HepG2 (cell line): ENCODE measurements around the gene PPP1R27. TPM values are rescaled to one million over a fixed set of nuclear protein-coding genes. Genes with fewer than 3 reads are reported as not detected.
A peak's percentile ranks its signal among the peaks of the same experiment; 100 is the strongest.

ENCODE experiments used
- ATAC-seq: fragments of 200-7000 bp; cut with Tn5 transposase; 3 replicates; pipeline ENCODE4 v1.9.1; 2020; ENCODE audit warnings: mild to moderate bottlenecking, moderate library complexity
- BruUV-seq: library from RNA; stranded (reverse); fragments of 400-500 nt; replicated peaks from 2 replicates; lab custom pipeline; 2021; lab: Mats Ljungman, UMichigan
- CTCF ChIA-PET: fragments of 300-600 bp; formaldehyde crosslinking; extraction: SDS; loops from one replicate; lab custom pipeline; 2021; ENCODE audit warnings: low total read pairs, inconsistent platforms, low intra/inter-chr PET ratio; lab: Yijun Ruan, JAX
- POLR2A ChIA-PET: fragments of 350-600 bp; sonication (Branson Sonifier 250); formaldehyde crosslinking; loops from one replicate; lab custom pipeline; 2020; ENCODE audit warnings: antibody characterized with exemption, inconsistent platforms; lab: Yijun Ruan, JAX
- DNase-seq: peaks from one replicate; pipeline ENCODE4 v3.0.0-alpha.2; 2015; ENCODE audit warnings: low spot score
- FAIRE-seq: peaks from 3 replicates; lab custom pipeline; 2011; peaks lifted over from hg19 to GRCh38; lab: Jason Lieb, UNC
- H2AFZ ChIP-seq: one replicate; pipeline ENCODE4 v1.6.1; 2011; ENCODE audit warnings: low read length, inconsistent platforms
- H3K27ac ChIP-seq: fragments of 300-600 bp; 3 replicates; pipeline ENCODE4 v1.8.0; 2011; ENCODE audit warnings: mixed run types, mild to moderate bottlenecking, mixed read lengths, low read length, inconsistent platforms; ENCODE audit not compliant: insufficient read depth; ENCODE audit errors: extremely low read length
- H3K27me3 ChIP-seq, 2 experiments: fragments of 200-600 bp in 1 of 2; 2 replicates in 1 of 2; 3 replicates in 1 of 2; pipeline versions ENCODE4 v1.6.0 to v1.8.0; 2011; ENCODE audit warnings: low read length in 2 of 2, mild to moderate bottlenecking in 2 of 2, moderate library complexity in 2 of 2, inconsistent platforms in 1 of 2; ENCODE audit not compliant: insufficient read depth in 2 of 2, control insufficient read depth in 1 of 2
- H3K36me3 ChIP-seq, 2 experiments: fragments of 200-600 bp in 1 of 2; replicated peaks in 1 of 2; 2 replicates in 1 of 2; 3 replicates in 1 of 2; pipeline versions ENCODE4 v1.5.1 to v1.8.0; 2011; ENCODE audit warnings: low read length in 2 of 2, inconsistent platforms in 1 of 2; ENCODE audit not compliant: insufficient read depth in 2 of 2, control insufficient read depth in 1 of 2
- H3K4me1 ChIP-seq: 2 replicates; pipeline ENCODE4 v1.5.1; 2012; ENCODE audit warnings: low read length, inconsistent platforms; ENCODE audit not compliant: insufficient read depth
- H3K4me2 ChIP-seq: 2 replicates; pipeline ENCODE4 v1.6.0; 2011; ENCODE audit warnings: low read depth, low read length, inconsistent platforms
- H3K4me3 ChIP-seq, 3 experiments: fragments of 200-600 bp in 1 of 3; sonication (generic), shearing (Covaris generic) in 1 of 3; replicated peaks in 1 of 3; 2 replicates each; pipeline ENCODE4 v1.5.1; 2011 to 2016; ENCODE audit warnings: low read length in 3 of 3, inconsistent platforms in 2 of 3, low read depth in 2 of 3, mild to moderate bottlenecking in 2 of 3, control low read depth in 1 of 3, mixed read lengths in 1 of 3; ENCODE audit not compliant: insufficient read depth in 1 of 3
- H3K79me2 ChIP-seq: one replicate; pipeline ENCODE4 v1.6.1; 2011; ENCODE audit warnings: low read length, inconsistent platforms; ENCODE audit not compliant: insufficient read depth
- H3K9ac ChIP-seq: 2 replicates; pipeline ENCODE4 v1.6.0; 2011; ENCODE audit warnings: mild to moderate bottlenecking, low read depth, low read length, inconsistent platforms; ENCODE audit not compliant: insufficient read depth
- H3K9me3 ChIP-seq: 2 replicates; pipeline ENCODE4 v1.5.1; 2012; ENCODE audit warnings: mild to moderate bottlenecking, low read length
- H4K20me1 ChIP-seq: 2 replicates; pipeline ENCODE4 v1.6.0; 2011; ENCODE audit warnings: inconsistent platforms, mild to moderate bottlenecking, low read length, moderate library complexity; ENCODE audit not compliant: insufficient read depth
- EZH2 ChIP-seq: conservative IDR thresholded peaks from 2 replicates; pipeline ENCODE4 v1.6.1; 2012; ENCODE audit warnings: mild to moderate bottlenecking, low read depth, low read length, moderate library complexity
- KAT2B ChIP-seq: fragments of 150-350 bp; IDR thresholded peaks from 2 replicates; pipeline ENCODE4 v1.6.1; 2014; ENCODE audit warnings: low read depth, low read length, borderline replicate concordance
- SP1 ChIP-seq, 2 experiments: fragments of 450-650 bp in 1 of 2; sonication (generic) in 1 of 2; formaldehyde crosslinking in 1 of 2; IDR thresholded peaks; 2 replicates each; pipeline versions ENCODE4 v1.4.0 to v1.6.1; 2016 to 2020; ENCODE audit warnings: missing genetic modification reagents in 1 of 2
- SPEN ChIP-seq: sonication (generic); formaldehyde crosslinking; IDR thresholded peaks from 2 replicates; pipeline ENCODE4 v1.5.1; 2020; ENCODE audit warnings: low read depth, mild to moderate bottlenecking, missing genetic modification reagents
- TSC22D2 ChIP-seq: sonication (generic); formaldehyde crosslinking; IDR thresholded peaks from 2 replicates; pipeline ENCODE4 v1.5.1; 2020; ENCODE audit warnings: missing genetic modification reagents, mild to moderate bottlenecking, borderline replicate concordance
- YEATS2 ChIP-seq: sonication (generic); formaldehyde crosslinking; IDR thresholded peaks from 2 replicates; pipeline ENCODE4 v1.4.0; 2020; ENCODE audit warnings: missing genetic modification reagents, borderline replicate concordance
- ZIK1 ChIP-seq: sonication (generic); formaldehyde crosslinking; IDR thresholded peaks from 2 replicates; pipeline ENCODE4 v1.5.0; 2020; ENCODE audit warnings: mild to moderate bottlenecking, low read depth, missing genetic modification reagents, borderline replicate concordance
- ZNF530 ChIP-seq: sonication (generic); formaldehyde crosslinking; IDR thresholded peaks from 2 replicates; pipeline ENCODE4 v1.5.0; 2020; ENCODE audit warnings: low read depth, mild to moderate bottlenecking, missing genetic modification reagents
- ZNF546 ChIP-seq: sonication (generic); formaldehyde crosslinking; conservative IDR thresholded peaks from 2 replicates; pipeline ENCODE4 v1.8.1; 2023; ENCODE audit warnings: mild to moderate bottlenecking, missing genetic modification reagents
- ZNF550 ChIP-seq: sonication (generic); formaldehyde crosslinking; IDR thresholded peaks from 2 replicates; pipeline ENCODE4 v1.4.0; 2020; ENCODE audit warnings: mild to moderate bottlenecking, missing genetic modification reagents, borderline replicate concordance
- ZNF777 ChIP-seq: sonication (generic); formaldehyde crosslinking; IDR thresholded peaks from 2 replicates; pipeline ENCODE4 v1.4.0; 2020; ENCODE audit warnings: missing genetic modification reagents
- WGBS: methylation state at CpG from one replicate; pipeline ENCODE4 v1.1.6; 2017; ENCODE audit warnings: low lambda C conversion rate; 5-methylcytosine and 5-hydroxymethylcytosine counted together
- in situ Hi-C: cut with HindIII; loops from 2 replicates; pipeline ENCODE4 v1.10.0; 2017; ENCODE audit warnings: low pct_unique_long_range_greater_than_20kb; ENCODE audit not compliant: extremely low pct_ligation_motif_present
- intact Hi-C: fragments of 100-400 bp; cut with micrococcal nuclease; formaldehyde crosslinking; loops from one replicate; pipeline ENCODE4 v1.10.0; 2022; ENCODE audit not compliant: unreplicated experiment
- polyA plus RNA-seq, 8 experiments: library from polyadenylated mRNA; depleted of rRNA in 3 of 8; stranded (reverse) in 7 of 8; unstranded in 1 of 8; fragments of >200 nt; fragmentation: Illumina TruSeq in 4 of 8; extraction: Trizol in 4 of 8; gene quantifications; 2 replicates each; pipeline versions ENCODE4 v1.2.1 to v1.2.3, GENCODE V29; 2011 to 2016; ENCODE audit warnings: low read depth in 4 of 8, missing spikeins in 1 of 8, mixed read lengths in 1 of 8; ENCODE audit not compliant: insufficient read depth in 1 of 8
- total RNA-seq, 5 experiments: library from RNA; depleted of rRNA; stranded (reverse); fragments of >200 nt; fragmentation: Illumina TruSeq; extraction: Trizol; gene quantifications; 2 replicates each; pipeline ENCODE4 v1.2.3, GENCODE V29; 2016; ENCODE audit warnings: low read depth in 1 of 5
- TF ChIP-seq, protein P1 (sequence below): IDR thresholded peaks from 2 replicates; pipeline ENCODE4 v1.6.1; 2012; ENCODE audit warnings: inconsistent platforms

Gene PPP1R27
- total and polyA plus RNA-seq, 2 of the 13 experiments (the other 11 are each of a cell fraction or from before 2014, with no cell fraction given) = 0.17 to 1.00 TPM

GRCh38 chr17:81803728-81804558, 30.9 kb downstream of the PPP1R27 start, which contains the start of gene GCGR:
Gene GCGR (plus strand): TSS chr17:81804150. CDS start chr17:81809019, 4,869 bp downstream.
- in situ Hi-C loops = no loop called here
- WGBS = 18% methylated on average over 36 of the region's 110 CpGs
- H3K4me1 ChIP-seq = peaks cover 38% of the 10 kb centered on the region
- peaks cover 22 to 85% of the 10 kb centered on the region in 2 experiments for H3K27me3 ChIP-seq
- no peaks in the 10 kb centered on the region for H3K9me3 ChIP-seq
- H4K20me1 ChIP-seq = no peaks in the 10 kb centered on the region
- H3K27ac ChIP-seq = no peak within 1 kb of the TSS
- POLR2A ChIA-PET = no interaction called here
- no peaks in the 10 kb centered on the region for H3K79me2 ChIP-seq
- BruUV-seq = no TSS peak
- intact Hi-C loops = no loop called here
- ATAC-seq (no peak), DNase-seq (no peak), FAIRE-seq (no peak)
- peak within 1 kb of the TSS; percentile 16 to 71 (median 43); a peak in 5 of 6 replicates for H3K4me3 ChIP-seq
- no peak within 1 kb of the TSS for H2AFZ ChIP-seq
- CTCF ChIA-PET = no interaction called here
- TF ChIP-seq ZIK1 (CRISPR knock-in tag) = no peak
- TF ChIP-seq SP1 (IDR thresholded peaks at IDR 0.05) = no peak
- TF ChIP-seq SP1 (CRISPR knock-in tag; IDR thresholded peaks at IDR 0.05) = no peak
- 0 out of 2 replicates have a peak, but pooled peaks have one; percentile 16 for TF ChIP-seq EZH2
- TF ChIP-seq, protein P1, sequence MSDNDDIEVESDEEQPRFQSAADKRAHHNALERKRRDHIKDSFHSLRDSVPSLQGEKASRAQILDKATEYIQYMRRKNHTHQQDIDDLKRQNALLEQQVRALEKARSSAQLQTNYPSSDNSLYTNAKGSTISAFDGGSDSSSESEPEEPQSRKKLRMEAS = no peak
- no peak for TF ChIP-seq SPEN (CRISPR knock-in tag)
- TF ChIP-seq ZNF546 (CRISPR knock-in tag) = no peak
- no peak for TF ChIP-seq KAT2B
- TF ChIP-seq ZNF550 (CRISPR knock-in tag) = no peak
- TF ChIP-seq TSC22D2 (CRISPR knock-in tag) = no peak
- TF ChIP-seq YEATS2 (CRISPR knock-in tag) = no peak
- peak; percentile 3; the same call in 1 of the 2 replicates for TF ChIP-seq ZNF777
- no peak for TF ChIP-seq ZNF530
- H3K9ac ChIP-seq = no peak within 1 kb of the TSS
- no peaks in the 10 kb centered on the region for H3K36me3 ChIP-seq
- peak within 1 kb of the TSS; percentile 73 for H3K4me2 ChIP-seq
